IPS-20b (cell line): ENCODE data around the gene IFI27.

Experiments
- H3K27ac ChIP-seq: one replicate; pipeline ENCODE4 v1.5.1; 2013; ENCODE audit warnings: low read length
- H3K27me3 ChIP-seq: 2 replicates; pipeline ENCODE4 v1.6.1; 2013; ENCODE audit warnings: mild to moderate bottlenecking, low read length, inconsistent platforms; ENCODE audit not compliant: insufficient read depth
- H3K36me3 ChIP-seq: 2 replicates; pipeline ENCODE4 v1.6.1; 2013; ENCODE audit warnings: low read depth, mild to moderate bottlenecking, inconsistent platforms, low read length, moderate library complexity; ENCODE audit not compliant: insufficient read depth
- H3K4me1 ChIP-seq: 2 replicates; pipeline ENCODE4 v1.6.1; 2013; ENCODE audit warnings: mild to moderate bottlenecking, control low read depth, inconsistent platforms, low read length, moderate library complexity; ENCODE audit not compliant: insufficient read depth
- H3K4me3 ChIP-seq: 2 replicates; pipeline ENCODE4 v1.5.1; 2013; ENCODE audit warnings: mild to moderate bottlenecking, low read length, inconsistent platforms
- H3K9ac ChIP-seq: 2 replicates; pipeline ENCODE4 v1.6.1; 2013; ENCODE audit warnings: low read depth, mild to moderate bottlenecking, inconsistent platforms, low read length, moderate library complexity
- H3K9me3 ChIP-seq: 2 replicates; pipeline ENCODE4 v1.6.1; 2013; ENCODE audit warnings: mild to moderate bottlenecking, low read depth, low read length, inconsistent platforms; ENCODE audit not compliant: insufficient read depth

The IFI27 gene

GRCh38 chr14:94117856-94118255 lies 7.3 kb downstream of the IFI27 start:
- H3K9ac ChIP-seq = no peak overlapping the region
- H3K36me3 ChIP-seq = no peaks in the 10 kb centered on the region
- H3K9me3 ChIP-seq = no peaks in the 10 kb centered on the region; the same call in 1 of the 2 replicates
- H3K4me1 ChIP-seq = no peaks in the 10 kb centered on the region
- H3K27ac ChIP-seq = no peak overlapping the region
- no peaks in the 10 kb centered on the region for H3K27me3 ChIP-seq
- H3K4me3 ChIP-seq = no peak overlapping the region

- Histone ChIP-seq H3K4me1 (no peaks in the 10 kb centered on the region), H3K9me3 (no peaks in the 10 kb centered on the region; the same call in 1 of the 2 replicates), H3K27me3 (no peaks in the 10 kb centered on the region), H3K4me3 (no peak overlapping the region), H3K9ac (no peak overlapping the region), H3K36me3 (no peaks in the 10 kb centered on the region), H3K27ac (no peak overlapping the region)
Observed at GRCh38 chr14:94119071-94119470, 8.5 kb downstream of the IFI27 start.

- Histone ChIP-seq H3K4me3 (no peak overlapping the region), H3K36me3 (no peaks in the 10 kb centered on the region), H3K9me3 (no peaks in the 10 kb centered on the region; the same call in 1 of the 2 replicates), H3K9ac (no peak overlapping the region), H3K27me3 (no peaks in the 10 kb centered on the region), H3K27ac (no peak overlapping the region), H3K4me1 (no peaks in the 10 kb centered on the region)
Observed at GRCh38 chr14:94120667-94121340, 10.3 kb downstream of the IFI27 start.

GRCh38 chr14:94121485-94121884 lies 10.9 kb downstream of the IFI27 start:
- H3K9me3 ChIP-seq = no peaks in the 10 kb centered on the region; the same call in 1 of the 2 replicates

GRCh38 chr14:94122438-94122837 lies 11.9 kb downstream of the IFI27 start:
- Histone ChIP-seq H3K36me3 (no peaks in the 10 kb centered on the region), H3K4me3 (no peak overlapping the region), H3K9me3 (no peaks in the 10 kb centered on the region; the same call in 1 of the 2 replicates), H3K9ac (no peak overlapping the region), H3K4me1 (no peaks in the 10 kb centered on the region), H3K27ac (no peak overlapping the region), H3K27me3 (no peaks in the 10 kb centered on the region)

More at GRCh38 chr14:94121485-94121884, 10.9 kb downstream of the IFI27 start:
- H3K9ac ChIP-seq = no peak overlapping the region
- H3K4me1 ChIP-seq = no peaks in the 10 kb centered on the region
- H3K27ac ChIP-seq = no peak overlapping the region
- no peaks in the 10 kb centered on the region for H3K36me3 ChIP-seq
- no peak overlapping the region for H3K4me3 ChIP-seq
- H3K27me3 ChIP-seq = no peaks in the 10 kb centered on the region

- Histone ChIP-seq H3K9me3 (no peaks in the 10 kb centered on the region; the same call in 1 of the 2 replicates), H3K27ac (no peak overlapping the region), H3K27me3 (no peaks in the 10 kb centered on the region), H3K36me3 (no peaks in the 10 kb centered on the region), H3K9ac (no peak overlapping the region), H3K4me1 (no peaks in the 10 kb centered on the region), H3K4me3 (no peak overlapping the region)
Observed at GRCh38 chr14:94123296-94123695, 12.8 kb downstream of the IFI27 start.

- Histone ChIP-seq H3K27ac (no peak overlapping the region), H3K4me3 (no peak overlapping the region), H3K9ac (no peak overlapping the region), H3K9me3 (no peaks in the 10 kb centered on the region; the same call in 1 of the 2 replicates), H3K27me3 (no peaks in the 10 kb centered on the region), H3K36me3 (no peaks in the 10 kb centered on the region), H3K4me1 (no peaks in the 10 kb centered on the region)
Observed at GRCh38 chr14:94123868-94124267, 13.3 kb downstream of the IFI27 start.

GRCh38 chr14:94124582-94125377 lies 14.2 kb downstream of the IFI27 start:
- Histone ChIP-seq H3K36me3 (no peaks in the 10 kb centered on the region), H3K9ac (no peak overlapping the region), H3K4me1 (no peaks in the 10 kb centered on the region), H3K27me3 (no peaks in the 10 kb centered on the region), H3K4me3 (no peak overlapping the region), H3K27ac (no peak overlapping the region), H3K9me3 (no peaks in the 10 kb centered on the region; the same call in 1 of the 2 replicates)

GRCh38 chr14:94125659-94126418 lies 15.3 kb downstream of the IFI27 start:
- Histone ChIP-seq H3K36me3 (no peaks in the 10 kb centered on the region), H3K27me3 (no peaks in the 10 kb centered on the region), H3K4me3 (no peak overlapping the region), H3K9ac (no peak overlapping the region), H3K9me3 (no peaks in the 10 kb centered on the region), H3K27ac (no peak overlapping the region), H3K4me1 (no peaks in the 10 kb centered on the region; the same call in 1 of the 2 replicates)

- Histone ChIP-seq H3K9me3 (no peaks in the 10 kb centered on the region), H3K27me3 (no peaks in the 10 kb centered on the region), H3K4me3 (no peak overlapping the region), H3K27ac (no peak overlapping the region), H3K36me3 (no peaks in the 10 kb centered on the region), H3K4me1 (no peaks in the 10 kb centered on the region; the same call in 1 of the 2 replicates), H3K9ac (no peak overlapping the region)
Observed at GRCh38 chr14:94126419-94126677, 15.8 kb downstream of the IFI27 start.

GRCh38 chr14:94126800-94127199 lies 16.3 kb downstream of the IFI27 start:
- no peaks in the 10 kb centered on the region; the same call in 1 of the 2 replicates for H3K4me1 ChIP-seq
- no peak overlapping the region for H3K4me3 ChIP-seq
- H3K36me3 ChIP-seq = no peaks in the 10 kb centered on the region
- H3K9ac ChIP-seq = no peak overlapping the region
- no peak overlapping the region for H3K27ac ChIP-seq
- no peaks in the 10 kb centered on the region for H3K27me3 ChIP-seq
- no peaks in the 10 kb centered on the region for H3K9me3 ChIP-seq
